RWPE2 (cell line): ENCODE results near the gene NPR1.

ENCODE experiments used
- ATAC-seq: fragments of 200-7000 bp; cut with Tn5 transposase; 3 replicates; pipeline ENCODE4 v1.9.1; 2021; ENCODE audit warnings: low read depth
- DNase-seq: peaks from one replicate; pipeline ENCODE4 v3.0.0-alpha.2; 2020; ENCODE audit warnings: low spot score
- H3K27ac ChIP-seq: fragments of 450-650 bp; 2 replicates; pipeline ENCODE4 v1.5.1; 2017; ENCODE audit warnings: mild to moderate bottlenecking; ENCODE audit not compliant: poor library complexity, severe bottlenecking
- H3K27me3 ChIP-seq: fragments of 250-450 bp; sonication (Bioruptor Pico); 2 replicates; pipeline ENCODE4 v1.5.1; 2021; ENCODE audit warnings: mild to moderate bottlenecking, moderate library complexity; ENCODE audit not compliant: insufficient read depth, poor library complexity, severe bottlenecking
- H3K36me3 ChIP-seq: fragments of 250-450 bp; sonication (Bioruptor Pico); 2 replicates; pipeline ENCODE4 v1.5.1; 2020; ENCODE audit warnings: low read depth, mild to moderate bottlenecking, moderate library complexity
- H3K4me1 ChIP-seq: fragments of 250-450 bp; sonication (Bioruptor Pico); 2 replicates; pipeline ENCODE4 v1.5.1; 2021; ENCODE audit warnings: mild to moderate bottlenecking, moderate library complexity; ENCODE audit not compliant: insufficient read depth, poor library complexity, severe bottlenecking
- H3K4me3 ChIP-seq: fragments of 250-450 bp; sonication (Bioruptor Pico); 2 replicates; pipeline ENCODE4 v1.5.1; 2021; ENCODE audit warnings: mild to moderate bottlenecking, moderate library complexity; ENCODE audit not compliant: severe bottlenecking
- H3K9me3 ChIP-seq: fragments of 250-450 bp; sonication (Bioruptor Pico); 2 replicates; pipeline ENCODE4 v1.5.1; 2021; ENCODE audit warnings: mild to moderate bottlenecking, moderate library complexity; ENCODE audit not compliant: severe bottlenecking
- CTCF ChIP-seq: fragments of 450-650 bp; IDR thresholded peaks from one replicate; pipeline ENCODE4 v1.5.1; 2017; ENCODE audit warnings: mild to moderate bottlenecking, moderate library complexity; ENCODE audit not compliant: poor library complexity, severe bottlenecking

NPR1 gene

DNA sequence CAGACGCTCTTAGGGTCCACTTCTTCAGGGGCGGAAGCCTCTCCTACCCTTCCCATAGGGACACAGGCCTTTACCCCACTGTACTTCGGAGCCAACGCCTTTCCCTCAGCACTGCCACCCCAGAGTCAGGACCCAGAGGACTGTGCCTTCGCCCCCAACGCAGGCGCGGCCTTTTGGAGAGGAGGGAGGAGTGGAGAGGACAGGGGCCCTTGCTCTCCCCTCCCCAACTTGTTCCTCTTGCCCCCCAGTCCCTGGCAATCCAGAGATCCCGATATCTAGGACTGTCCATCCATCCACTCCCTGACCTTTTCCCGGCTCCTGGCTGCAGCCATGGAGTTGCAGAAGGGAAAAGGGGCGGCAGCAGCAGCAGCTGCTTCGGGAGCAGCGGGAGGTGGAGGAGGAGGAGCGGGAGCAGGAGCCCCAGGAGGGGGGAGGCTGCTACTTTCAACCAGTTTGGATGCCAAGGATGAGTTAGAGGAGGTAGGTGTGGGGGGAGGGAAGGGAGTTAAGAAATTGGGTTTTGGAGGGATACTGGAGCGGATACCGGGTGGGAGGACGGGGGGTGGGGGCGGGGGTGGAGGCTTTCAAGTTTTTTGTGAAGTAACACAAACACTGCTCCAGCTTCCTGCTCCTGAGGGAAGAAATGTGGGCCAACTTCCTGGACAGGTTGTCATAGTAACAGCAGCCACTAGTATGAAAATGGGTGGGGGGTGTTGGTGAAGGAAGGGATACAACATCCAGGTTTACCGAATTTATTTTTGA, 50.0 kb downstream of the NPR1 start:
- DNase-seq = no peak
- H3K27me3 ChIP-seq = no peaks in the 10 kb centered on the region
- H3K9me3 ChIP-seq = no peaks in the 10 kb centered on the region
- no peak for TF ChIP-seq CTCF
- peaks cover 9% of the 10 kb centered on the region for H3K4me1 ChIP-seq
- ATAC-seq = no peak
- peak overlapping the region; percentile 67 for H3K4me3 ChIP-seq
- peaks cover 10% of the 10 kb centered on the region; the same call in 1 of the 2 replicates for H3K36me3 ChIP-seq
- H3K27ac ChIP-seq = peak overlapping the region; percentile 84

GRCh38 chr1:153730468-153730988, 52.0 kb downstream of the NPR1 start:
- no peaks in the 10 kb centered on the region for H3K9me3 ChIP-seq
- H3K4me1 ChIP-seq = peaks cover 9% of the 10 kb centered on the region
- no peak overlapping the region for H3K4me3 ChIP-seq
- no peak for TF ChIP-seq CTCF
- H3K36me3 ChIP-seq = peaks cover 27% of the 10 kb centered on the region
- no peaks in the 10 kb centered on the region for H3K27me3 ChIP-seq
- ATAC-seq (no peak), DNase-seq (no peak)
- H3K27ac ChIP-seq = peak overlapping the region; percentile 84

DNA sequence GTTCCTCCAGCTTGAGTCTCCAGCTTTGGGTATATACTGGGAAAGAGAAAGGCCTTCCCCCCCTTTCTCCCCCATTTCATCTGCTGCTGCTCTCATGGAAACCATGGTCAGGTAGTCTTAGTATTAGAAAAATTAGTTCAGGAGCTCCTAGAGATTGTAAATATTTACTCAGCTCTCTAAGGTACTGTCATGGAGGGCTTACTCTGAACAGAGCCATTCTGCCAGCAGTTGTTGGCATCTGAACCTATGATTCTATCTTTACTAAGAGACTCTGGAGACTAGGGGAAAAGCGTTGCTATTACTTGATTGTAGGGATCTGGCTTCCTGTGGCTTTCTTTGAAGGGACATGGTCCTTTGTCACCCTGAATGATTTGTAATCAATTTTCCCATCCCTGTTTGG, 55.5 kb downstream of the NPR1 start:
- DNase-seq (no peak), ATAC-seq (no peak)
- peaks cover 44% of the 10 kb centered on the region for H3K36me3 ChIP-seq
- no peak for TF ChIP-seq CTCF
- H3K4me3 ChIP-seq = no peak overlapping the region
- no peaks in the 10 kb centered on the region for H3K27me3 ChIP-seq
- no peaks in the 10 kb centered on the region for H3K9me3 ChIP-seq
- no peak overlapping the region for H3K27ac ChIP-seq
- peaks cover 8% of the 10 kb centered on the region for H3K4me1 ChIP-seq

DNA sequence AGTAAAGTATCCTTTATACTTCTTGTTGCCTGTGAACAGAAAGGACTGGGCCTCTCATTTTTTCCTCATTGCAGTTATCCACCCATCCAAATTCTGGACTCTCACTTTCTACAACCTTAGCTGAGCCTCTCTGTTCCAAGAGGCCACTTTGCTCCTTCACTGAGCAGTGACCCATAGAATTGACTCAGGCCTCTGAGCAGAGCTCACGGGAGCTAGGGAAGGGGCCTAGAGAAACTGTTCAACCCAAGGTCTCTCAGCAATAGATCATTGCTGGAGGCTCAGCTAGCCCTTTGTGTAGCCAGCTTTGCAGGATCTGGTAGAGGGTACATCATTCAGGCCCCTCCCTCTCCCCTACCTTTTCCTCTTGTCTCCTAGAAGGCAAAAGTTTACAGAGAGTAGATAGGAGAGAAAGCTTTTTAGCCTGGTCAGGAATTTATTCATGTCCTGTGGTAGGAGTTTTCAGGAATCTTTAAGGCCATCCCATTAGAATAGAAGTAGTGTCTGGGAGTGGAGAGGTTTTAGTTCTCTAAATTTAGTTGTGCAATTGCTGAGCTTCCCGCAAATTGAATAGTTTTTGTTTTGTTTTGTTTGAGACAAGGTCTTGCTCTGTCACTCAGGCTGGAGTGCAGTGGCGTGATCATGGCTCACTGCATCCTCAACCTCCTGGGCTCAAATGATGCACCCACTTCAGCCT, 56.1 kb downstream of the NPR1 start:
- DNase-seq (no peak), ATAC-seq (no peak)
- Histone ChIP-seq H3K27ac (no peak overlapping the region), H3K4me3 (no peak overlapping the region), H3K36me3 (peaks cover 50% of the 10 kb centered on the region), H3K9me3 (no peaks in the 10 kb centered on the region), H3K4me1 (peaks cover 7% of the 10 kb centered on the region), H3K27me3 (no peaks in the 10 kb centered on the region)
- TF ChIP-seq CTCF = no peak

DNA sequence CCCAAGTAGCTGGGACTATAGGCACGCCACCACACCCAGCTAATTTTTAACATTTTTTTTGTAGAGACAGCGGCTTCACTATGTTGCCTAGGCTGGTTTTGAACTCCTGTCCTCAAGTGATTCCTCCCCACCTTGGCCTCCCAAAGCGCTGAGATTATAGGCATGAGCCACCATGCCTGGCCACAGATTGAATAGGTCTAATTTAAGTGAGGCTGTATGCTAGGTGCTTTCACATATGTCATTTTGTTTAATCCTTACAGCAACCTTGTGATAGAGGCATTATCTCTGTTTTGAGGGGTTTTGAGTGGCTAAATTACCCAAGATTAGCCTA, 56.6 kb downstream of the NPR1 start:
- no peaks in the 10 kb centered on the region for H3K27me3 ChIP-seq
- H3K4me3 ChIP-seq = no peak overlapping the region
- no peak overlapping the region for H3K27ac ChIP-seq
- no peaks in the 10 kb centered on the region for H3K9me3 ChIP-seq
- no peak for TF ChIP-seq CTCF
- H3K4me1 ChIP-seq = peaks cover 7% of the 10 kb centered on the region
- ATAC-seq (no peak), DNase-seq (no peak)
- H3K36me3 ChIP-seq = peaks cover 53% of the 10 kb centered on the region
